IMR-90 (cell line): ENCODE measurements around the gene ROR2. TPM values are rescaled to one million over a fixed set of nuclear protein-coding genes. Genes with fewer than 3 reads are reported as not detected.

Source experiments
- ATAC-seq: fragments of 200-7000 bp; cut with Tn5 transposase; 2 replicates; pipeline ENCODE4 v1.9.1; 2020; ENCODE audit warnings: low read depth, mild to moderate bottlenecking, moderate library complexity
- BruUV-seq: library from RNA; stranded (reverse); fragments of 400-500 nt; replicated peaks from 2 replicates; lab custom pipeline; 2021; lab: Mats Ljungman, UMichigan
- CTCF ChIA-PET: fragments of 300-600 bp; formaldehyde crosslinking; extraction: SDS; loops from one replicate; lab custom pipeline; 2021; ENCODE audit warnings: antibody characterized with exemption; lab: Yijun Ruan, JAX
- POLR2A ChIA-PET: fragments of 300-600 bp; sonication (Branson Sonifier 250); formaldehyde crosslinking; loops from one replicate; lab custom pipeline; 2022; ENCODE audit warnings: antibody characterized with exemption; ENCODE audit not compliant: unreplicated experiment; lab: Charles Lee
- DNase-seq: peaks from one replicate; pipeline ENCODE4 v3.0.0; 2013
- H2AFZ ChIP-seq: replicated peaks from 2 replicates; pipeline ENCODE3; 2013; ENCODE audit warnings: low read length, mild to moderate bottlenecking; ENCODE audit not compliant: poor library complexity
- H2AK5ac ChIP-seq: 2 replicates; pipeline ENCODE4 v1.6.1; 2013; ENCODE audit warnings: low read depth, low read length, inconsistent platforms
- H2AK9ac ChIP-seq: replicated peaks from 2 replicates; pipeline ENCODE3; 2013; ENCODE audit warnings: mild to moderate bottlenecking, low read depth, low read length, moderate library complexity; ENCODE audit not compliant: poor library complexity
- H2BK120ac ChIP-seq: 2 replicates; pipeline ENCODE4 v1.6.1; 2013; ENCODE audit warnings: low read depth, low read length, inconsistent platforms
- H2BK15ac ChIP-seq: 3 replicates; pipeline ENCODE4 v1.6.1; 2013; ENCODE audit warnings: low read depth, low read length, inconsistent platforms
- H2BK20ac ChIP-seq: 2 replicates; pipeline ENCODE4 v1.6.1; 2013; ENCODE audit warnings: low read depth, mild to moderate bottlenecking, inconsistent platforms, low read length, moderate library complexity
- H2BK5ac ChIP-seq: 2 replicates; pipeline ENCODE4 v1.6.1; 2013; ENCODE audit warnings: mild to moderate bottlenecking, low read depth, low read length, inconsistent platforms; ENCODE audit not compliant: poor library complexity, severe bottlenecking
- H3K14ac ChIP-seq: replicated peaks from 2 replicates; pipeline ENCODE4 v1.6.1; 2013; ENCODE audit warnings: low read depth, low read length, inconsistent platforms
- H3K18ac ChIP-seq: 2 replicates; pipeline ENCODE4 v1.6.1; 2013; ENCODE audit warnings: low read depth, low read length, control low read depth
- H3K23ac ChIP-seq: 2 replicates; pipeline ENCODE4 v1.6.1; 2013; ENCODE audit warnings: low read depth, low read length, inconsistent platforms
- H3K27ac ChIP-seq: 2 replicates; pipeline ENCODE4 v1.5.1; 2013; ENCODE audit warnings: mild to moderate bottlenecking, control low read depth, low read length; ENCODE audit not compliant: insufficient read depth
- H3K27me3 ChIP-seq: 2 replicates; pipeline ENCODE4 v1.6.1; 2013; ENCODE audit warnings: low read length; ENCODE audit not compliant: control insufficient read depth, insufficient read depth
- H3K36me3 ChIP-seq: 2 replicates; pipeline ENCODE4 v1.6.1; 2013; ENCODE audit warnings: low read length, mixed read lengths; ENCODE audit not compliant: control insufficient read depth, insufficient read depth
- H3K4ac ChIP-seq: 2 replicates; pipeline ENCODE4 v1.6.1; 2013; ENCODE audit warnings: low read depth, low read length, inconsistent platforms
- H3K4me1 ChIP-seq: 2 replicates; pipeline ENCODE4 v1.6.1; 2013; ENCODE audit warnings: low read length, mixed read lengths; ENCODE audit not compliant: control insufficient read depth, insufficient read depth
- H3K4me2 ChIP-seq: 2 replicates; pipeline ENCODE4 v1.6.1; 2013; ENCODE audit warnings: low read depth, mild to moderate bottlenecking, control low read depth, low read length, moderate library complexity
- H3K4me3 ChIP-seq: 2 replicates; pipeline ENCODE4 v1.5.1; 2013; ENCODE audit warnings: low read depth, mild to moderate bottlenecking, control low read depth, low read length, moderate library complexity; ENCODE audit not compliant: insufficient read depth
- H3K56ac ChIP-seq: 2 replicates; pipeline ENCODE4 v1.6.1; 2013; ENCODE audit warnings: low read length, inconsistent platforms; ENCODE audit not compliant: insufficient read depth; ENCODE audit errors: extremely low read depth
- H3K79me1 ChIP-seq, 2 experiments: 2 replicates each; pipeline ENCODE4 v1.6.1; 2013; ENCODE audit warnings: low read length in 2 of 2, inconsistent platforms in 1 of 2, low read depth in 1 of 2
- H3K9ac ChIP-seq: 2 replicates; pipeline ENCODE4 v1.6.1; 2013; ENCODE audit warnings: low read depth, low read length, control low read depth
- H3K9me1 ChIP-seq: 2 replicates; pipeline ENCODE4 v1.6.1; 2013; ENCODE audit warnings: low read length, inconsistent platforms; ENCODE audit not compliant: insufficient read depth
- H3K9me3 ChIP-seq: 2 replicates; pipeline ENCODE4 v1.6.1; 2013; ENCODE audit warnings: low read length; ENCODE audit not compliant: control insufficient read depth, insufficient read depth
- H4K20me1 ChIP-seq: 2 replicates; pipeline ENCODE4 v1.6.1; 2013; ENCODE audit warnings: low read length, inconsistent platforms; ENCODE audit not compliant: insufficient read depth
- H4K5ac ChIP-seq: 2 replicates; pipeline ENCODE4 v1.6.1; 2013; ENCODE audit warnings: mild to moderate bottlenecking, low read depth, low read length, control low read depth
- H4K8ac ChIP-seq, 2 experiments: 2 replicates each; pipeline ENCODE4 v1.6.1; 2013; ENCODE audit warnings: low read depth in 2 of 2, low read length in 2 of 2, control low read depth in 1 of 2, inconsistent platforms in 1 of 2
- H4K91ac ChIP-seq: 2 replicates; pipeline ENCODE4 v1.6.1; 2013; ENCODE audit warnings: low read depth, low read length, inconsistent platforms; ENCODE audit not compliant: insufficient read depth
- MAFK ChIP-seq: IDR thresholded peaks from 2 replicates; pipeline ENCODE4 v1.6.1; 2012; ENCODE audit warnings: low read depth, low read length, improper control_type of control experiment
- SMC3 ChIP-seq: fragments of 150-350 bp; IDR thresholded peaks from 2 replicates; pipeline ENCODE4 v1.6.1; 2016; ENCODE audit warnings: low read depth, mild to moderate bottlenecking, antibody characterized with exemption, low read length, moderate library complexity
- whole genome bisulfite sequencing, 2 experiments: methylation state at CpG; one replicate each; pipeline versions ENCODE4 v1.1.5 to v1.1.7; 2013; ENCODE audit warnings: missing lambda C conversion rate in 2 of 2; ENCODE audit not compliant: insufficient read length in 1 of 2; ENCODE audit errors: extremely low coverage in 2 of 2; 5-methylcytosine and 5-hydroxymethylcytosine counted together
- dilution Hi-C: fragments of 300-500 bp; cut with HindIII; formaldehyde crosslinking; loops from one replicate; pipeline ENCODE4 v1.14.3; 2018; ENCODE audit warnings: low sequenced_read_pairs; ENCODE audit not compliant: unreplicated experiment
- in situ Hi-C: fragments of 300-500 bp; cut with MboI; formaldehyde crosslinking; loops from 3 replicates; pipeline ENCODE4 v1.14.3; 2019; ENCODE audit warnings: low sequenced_read_pairs, inconsistent platforms, mixed read lengths
- intact Hi-C: fragments of 100-400 bp; cut with micrococcal nuclease; formaldehyde crosslinking; loops from 2 replicates; pipeline ENCODE4 v1.10.0; 2022
- polyA plus RNA-seq, 3 experiments: library from polyadenylated mRNA; depleted of rRNA; stranded (reverse); fragments of >200 nt; gene quantifications; 2 replicates each; pipeline ENCODE4 v1.2.3, GENCODE V29; 2012; ENCODE audit warnings: low replicate concordance in 1 of 3
- total RNA-seq: library from RNA; depleted of rRNA; stranded (reverse); fragments of >200 nt; gene quantifications from 2 replicates; pipeline ENCODE4 v1.2.3, GENCODE V29; 2012

The ROR2 gene
- total and polyA plus RNA-seq, 2 of the 4 experiments (the other 2 are of a cell fraction): 2.3 to 4.8 TPM

DNA sequence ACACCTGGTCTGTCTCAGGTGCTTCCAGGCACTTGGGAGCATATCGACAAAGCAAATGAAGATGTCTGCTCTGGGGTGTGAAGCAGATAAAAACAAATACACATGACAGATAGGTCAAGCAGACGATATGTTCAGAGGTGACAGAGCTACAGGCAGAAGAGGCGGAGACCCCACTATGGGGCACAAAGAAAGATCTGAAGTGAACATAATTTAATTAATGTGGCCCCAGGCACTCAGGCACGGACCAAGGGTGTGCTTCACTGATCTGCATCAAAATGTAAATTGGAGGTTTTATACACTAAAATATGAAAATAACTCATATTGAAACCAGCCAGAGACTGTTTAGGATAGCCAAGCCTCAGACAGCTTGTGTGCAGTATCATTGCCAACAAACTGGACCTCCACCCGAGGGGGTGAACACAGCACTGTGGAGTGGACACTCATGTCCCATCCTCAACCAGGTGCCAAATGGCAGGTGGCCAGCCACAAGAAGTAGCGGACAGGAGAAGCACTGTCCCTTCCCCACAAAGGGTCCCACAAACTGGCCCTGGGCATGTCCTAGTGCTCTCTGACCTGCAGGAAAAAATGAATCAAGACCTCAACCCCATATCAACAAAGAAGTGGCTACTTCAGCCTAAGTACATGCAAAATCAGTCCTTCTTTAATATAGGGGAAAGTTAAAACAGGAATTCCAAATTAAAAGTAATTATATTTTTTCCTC is 29.2 kb downstream of the ROR2 start:
- Histone ChIP-seq H2AFZ (no peak overlapping the region), H3K4me1 (peaks cover 4% of the 10 kb centered on the region; the same call in 1 of the 2 replicates), H2BK20ac (no peak overlapping the region), H2BK15ac (no peak overlapping the region), H4K20me1 (peaks cover 24% of the 10 kb centered on the region), H3K56ac (no peak overlapping the region), H2AK5ac (no peak overlapping the region), H3K4me2 (no peak overlapping the region; the same call in 1 of the 2 replicates), H3K4me3 (no peak overlapping the region), H3K27me3 (no peaks in the 10 kb centered on the region; the same call in 1 of the 2 replicates), H2AK9ac (no peak overlapping the region), H3K9me1 (peaks cover 6% of the 10 kb centered on the region; the same call in 1 of the 2 replicates), H3K4ac (no peak overlapping the region), H3K23ac (no peak overlapping the region), H3K36me3 (no peaks in the 10 kb centered on the region; the same call in 1 of the 2 replicates), H3K27ac (no peak overlapping the region), H3K9ac (no peak overlapping the region), H3K18ac (no peak overlapping the region), H4K5ac (no peak overlapping the region; the same call in 1 of the 2 replicates), H3K79me1 (peaks cover 0 to 7% of the 10 kb centered on the region in 2 experiments; a peak in 1 of 4 replicates), H4K91ac (no peak overlapping the region), H3K9me3 (no peaks in the 10 kb centered on the region), H2BK5ac (no peak overlapping the region), H4K8ac (no peak overlapping the region), H3K14ac (no peak overlapping the region), H2BK120ac (no peak overlapping the region)
- in situ Hi-C loops: no loop called here
- WGBS, 2 experiments: 46% methylated on average over 4 of the region's 6 CpGs; no CpG with 5 or more reads in 1 of the 2 experiments
- DNase-seq (no peak), ATAC-seq (no peak)
- intact Hi-C loops: no loop called here
- CTCF ChIA-PET: no interaction called here
- BruUV-seq: no TSS peak
- POLR2A ChIA-PET: no interaction called here
- TF ChIP-seq SMC3: no peak
- no peak for TF ChIP-seq MAFK
- dilution Hi-C loops: no loop called here
